HFFc6 (cell line): ENCODE data around the gene NOSTRIN. TPM values are rescaled to one million over a fixed set of nuclear protein-coding genes. Genes with fewer than 3 reads are reported as not detected.
"Not testable (repeated sequence)": the region's sequence is repeated elsewhere in the genome, so short reads cannot be mapped to it uniquely, and the experiment has no call there.

Experiments
- DNase-seq: peaks from one replicate; pipeline ENCODE4 v3.0.0-alpha.2; 2018
- H3K27ac Mint-ChIP-seq: 2 replicates; pipeline ENCODE4 v1.8.0; 2020; ENCODE audit warnings: mild to moderate bottlenecking, mixed read lengths
- H3K27me3 Mint-ChIP-seq: 2 replicates; pipeline ENCODE4 v1.8.0; 2021; ENCODE audit warnings: mild to moderate bottlenecking, moderate library complexity, mixed read lengths; ENCODE audit not compliant: insufficient read depth
- H3K36me3 Mint-ChIP-seq: 2 replicates; pipeline ENCODE4 v1.8.0; 2021; ENCODE audit warnings: low read depth, mixed read lengths
- H3K4me1 Mint-ChIP-seq: 2 replicates; pipeline ENCODE4 v1.8.0; 2020; ENCODE audit warnings: low read depth, mixed read lengths
- H3K4me3 Mint-ChIP-seq: 2 replicates; pipeline ENCODE4 v1.8.0; 2020; ENCODE audit warnings: mild to moderate bottlenecking, moderate library complexity, mixed read lengths
- H3K9me3 Mint-ChIP-seq: 2 replicates; pipeline ENCODE4 v1.8.0; 2020; ENCODE audit warnings: mild to moderate bottlenecking, mixed read lengths
- CTCF ChIP-seq: fragments of 200-600 bp; sonication (generic); IDR thresholded peaks from 2 replicates; pipeline ENCODE4 v1.5.0; 2021; ENCODE audit warnings: antibody characterized with exemption, mild to moderate bottlenecking
- total RNA-seq, 6 experiments: library from RNA; stranded (reverse); fragmentation: NEBNext Ultra II Directional; extraction: Animal tissue kit (Norgen Biotek cat#: 25700); gene quantifications; 2 replicates in 1 of 6; 3 replicates in 5 of 6; pipeline ENCODE4 v1.2.3, GENCODE V29; 2021

Gene NOSTRIN
- total RNA-seq, 6 experiments from 2014 or later, result not detected

GRCh38 chr2:168874368-168875054, 72.1 kb downstream of the NOSTRIN start:
- no peak for TF ChIP-seq CTCF
- Mint-ChIP-seq H3K27me3 (no peaks in the 10 kb centered on the region), H3K4me3 (no peak overlapping the region), H3K9me3 (no peaks in the 10 kb centered on the region), H3K27ac (no peak overlapping the region), H3K36me3 (peaks cover 8% of the 10 kb centered on the region; the same call in 1 of the 2 replicates), H3K4me1 (peaks cover 6% of the 10 kb centered on the region)
- no peak for DNase-seq

GRCh38 chr2:168882163-168882562, 79.7 kb downstream of the NOSTRIN start:
- H3K9me3 Mint-ChIP-seq, H3K4me3 Mint-ChIP-seq, H3K27ac Mint-ChIP-seq, DNase-seq, H3K36me3 Mint-ChIP-seq, H3K27me3 Mint-ChIP-seq: not testable (repeated sequence)
- peaks cover 17% of the 10 kb centered on the region for H3K4me1 Mint-ChIP-seq

- peak; percentile 41 for DNase-seq
Observed at GRCh38 chr2:168884975-168885374, 82.5 kb downstream of the NOSTRIN start.

GRCh38 chr2:168889635-168890005, 87.2 kb downstream of the NOSTRIN start:
- Mint-ChIP-seq H3K36me3 (0 out of 2 replicates have a peak, but pooled peaks cover 5% of the 10 kb centered on the region), H3K27me3 (peaks cover 7% of the 10 kb centered on the region), H3K4me1 (peaks cover 34% of the 10 kb centered on the region), H3K4me3 (peak overlapping the region; percentile 100), H3K27ac (peak overlapping the region; percentile 91), H3K9me3 (no peaks in the 10 kb centered on the region)
- no peak for TF ChIP-seq CTCF
- DNase-seq, result no peak

More at GRCh38 chr2:168884975-168885374, 82.5 kb downstream of the NOSTRIN start:
- no peak overlapping the region for H3K4me3 Mint-ChIP-seq
- 0 out of 2 replicates have a peak, but pooled peaks cover 5% of the 10 kb centered on the region for H3K36me3 Mint-ChIP-seq
- no peaks in the 10 kb centered on the region for H3K9me3 Mint-ChIP-seq
- H3K27ac Mint-ChIP-seq, result 0 out of 2 replicates have a peak overlapping the region, but pooled peaks have one; percentile 5
- peaks cover 25% of the 10 kb centered on the region for H3K4me1 Mint-ChIP-seq
- H3K27me3 Mint-ChIP-seq, result no peaks in the 10 kb centered on the region; the same call in 1 of the 2 replicates
- no peak for TF ChIP-seq CTCF

GRCh38 chr2:168890006-168890782, 87.8 kb downstream of the NOSTRIN start, which contains the start of gene SPC25:
Gene SPC25, minus strand, starts transcription at chr2:168890430. Its CDS starts 911 bp downstream, at chr2:168889519.
- peak; percentile 39 for TF ChIP-seq CTCF
- Mint-ChIP-seq H3K9me3 (no peaks in the 10 kb centered on the region), H3K4me3 (peak within 1 kb of the TSS; percentile 100), H3K4me1 (peaks cover 28% of the 10 kb centered on the region), H3K27ac (peak within 1 kb of the TSS; percentile 91), H3K36me3 (0 out of 2 replicates have a peak, but pooled peaks cover 5% of the 10 kb centered on the region), H3K27me3 (peaks cover 9% of the 10 kb centered on the region)
- peak; percentile 90 for DNase-seq

- Mint-ChIP-seq H3K9me3 (no peaks in the 10 kb centered on the region), H3K27ac (no peak overlapping the region), H3K4me1 (peaks cover 21% of the 10 kb centered on the region), H3K27me3 (peaks cover 13% of the 10 kb centered on the region), H3K36me3 (0 out of 2 replicates have a peak, but pooled peaks cover 4% of the 10 kb centered on the region), H3K4me3 (no peak overlapping the region)
- no peak for DNase-seq
- TF ChIP-seq CTCF, result no peak
Observed at GRCh38 chr2:168892327-168892726, 89.9 kb downstream of the NOSTRIN start.
